Endothelial cell of umbilical vein (primary cell): ENCODE measurements around the gene GRID1. TPM values are rescaled to one million over a fixed set of nuclear protein-coding genes. Genes with fewer than 3 reads are reported as not detected.

Experiments
- BruUV-seq: library from RNA; stranded (reverse); fragments of 400-500 nt; replicated peaks from 2 replicates; lab custom pipeline; 2021; lab: Mats Ljungman, UMichigan
- CTCF ChIA-PET: fragments of 300-600, 350-600 bp; sonication (Branson Sonifier 250); formaldehyde crosslinking; loops from one replicate; lab custom pipeline; 2021; ENCODE audit warnings: antibody characterized with exemption, inconsistent platforms; lab: Charles Lee
- POLR2A ChIA-PET: fragments of 300-600, 350-600 bp; sonication (Branson Sonifier 250); formaldehyde crosslinking; loops from one replicate; lab custom pipeline; 2021; ENCODE audit warnings: antibody characterized with exemption, inconsistent platforms; lab: Charles Lee
- DNase-seq: peaks from one replicate; pipeline ENCODE4 v3.0.0-alpha.2; 2011; ENCODE audit warnings: low read depth, low spot score
- FAIRE-seq: peaks from 2 replicates; lab custom pipeline; 2011; peaks lifted over from hg19 to GRCh38; lab: Jason Lieb, UNC
- H2AFZ ChIP-seq: 2 replicates; pipeline ENCODE4 v1.6.0; 2012; ENCODE audit warnings: low read depth, low read length, control low read depth, inconsistent platforms
- H3K27ac ChIP-seq: 2 replicates; pipeline ENCODE4 v1.5.1; 2011; ENCODE audit warnings: low read depth, mild to moderate bottlenecking, control low read depth, low read length, moderate library complexity; ENCODE audit not compliant: insufficient read depth
- H3K27me3 ChIP-seq, 2 experiments: 2 replicates each; pipeline versions ENCODE4 v1.6.0 to v1.6.1; 2011; ENCODE audit warnings: low read length in 2 of 2, mixed read lengths in 1 of 2; ENCODE audit not compliant: control insufficient read depth in 2 of 2, insufficient read depth in 2 of 2
- H3K36me3 ChIP-seq, 2 experiments: 2 replicates in 1 of 2; 3 replicates in 1 of 2; pipeline ENCODE4 v1.5.1; 2011; ENCODE audit warnings: low read length in 2 of 2, mild to moderate bottlenecking in 1 of 2, moderate library complexity in 1 of 2; ENCODE audit not compliant: control insufficient read depth in 2 of 2, insufficient read depth in 2 of 2; ENCODE audit errors: extremely low read depth in 1 of 2
- H3K4me1 ChIP-seq: 3 replicates; pipeline ENCODE4 v1.5.1; 2011; ENCODE audit warnings: mild to moderate bottlenecking, low read length; ENCODE audit not compliant: control insufficient read depth, insufficient read depth; ENCODE audit errors: extremely low read depth
- H3K4me2 ChIP-seq: 2 replicates; pipeline ENCODE4 v1.6.1; 2011; ENCODE audit warnings: low read length, control low read depth, mixed read lengths; ENCODE audit not compliant: insufficient read depth
- H3K4me3 ChIP-seq, 3 experiments: fragments of 200-600 bp in 1 of 3; sonication (generic), shearing (Covaris generic) in 1 of 3; replicated peaks in 1 of 3; 2 replicates each; pipeline ENCODE4 v1.5.1; 2011 to 2016; ENCODE audit warnings: control low read depth in 3 of 3, low read length in 3 of 3, mild to moderate bottlenecking in 2 of 3, inconsistent platforms in 1 of 3, low read depth in 1 of 3, moderate library complexity in 1 of 3; ENCODE audit not compliant: insufficient read depth in 1 of 3
- H3K79me2 ChIP-seq: 2 replicates; pipeline ENCODE4 v1.6.0; 2012; ENCODE audit warnings: low read length, inconsistent platforms; ENCODE audit not compliant: control insufficient read depth, insufficient read depth
- H3K9ac ChIP-seq: replicated peaks from 2 replicates; pipeline ENCODE3; 2011; ENCODE audit warnings: low read length, control low read depth; ENCODE audit not compliant: insufficient read depth; ENCODE audit errors: extremely low read depth
- H3K9me1 ChIP-seq: replicated peaks from 3 replicates; pipeline ENCODE4 v1.6.0; 2011; ENCODE audit warnings: mild to moderate bottlenecking, low read length; ENCODE audit not compliant: control insufficient read depth, insufficient read depth; ENCODE audit errors: extremely low read depth
- H3K9me3 ChIP-seq: replicated peaks from 2 replicates; pipeline ENCODE4 v1.5.1; 2012; ENCODE audit warnings: low read length, inconsistent platforms; ENCODE audit not compliant: control insufficient read depth, insufficient read depth
- H4K20me1 ChIP-seq: replicated peaks from 2 replicates; pipeline ENCODE3; 2011; ENCODE audit warnings: mild to moderate bottlenecking, low read length; ENCODE audit not compliant: control insufficient read depth, insufficient read depth; ENCODE audit errors: extremely low read depth
- CTCF ChIP-seq, 2 donors: IDR thresholded peaks; 1 replicate in 1 of 2; 2 replicates in 1 of 2; pipeline ENCODE4 v1.5.1; 2011; ENCODE audit warnings: low read length in 2 of 2, mild to moderate bottlenecking in 2 of 2, moderate library complexity in 2 of 2, control low read depth in 1 of 2, inconsistent platforms in 1 of 2, low read depth in 1 of 2; ENCODE audit not compliant: insufficient read depth in 1 of 2; ENCODE audit errors: extremely low read depth in 1 of 2
- EZH2 ChIP-seq: IDR thresholded peaks from 2 replicates; pipeline ENCODE4 v1.6.1; 2012; ENCODE audit warnings: borderline replicate concordance, low read depth, mild to moderate bottlenecking, moderate library complexity, low read length, inconsistent platforms; ENCODE audit not compliant: severe bottlenecking
- FOS ChIP-seq: IDR thresholded peaks from 2 replicates; pipeline ENCODE4 v1.6.1; 2011; ENCODE audit warnings: mild to moderate bottlenecking, low read length, moderate library complexity, borderline replicate concordance; ENCODE audit not compliant: insufficient read depth
- GATA2 ChIP-seq: IDR thresholded peaks from 2 replicates; pipeline ENCODE4 v1.7.0; 2011; ENCODE audit warnings: low read depth, mild to moderate bottlenecking, moderate library complexity, mixed read lengths, low read length; ENCODE audit not compliant: insufficient read length, insufficient read depth
- JUN ChIP-seq: IDR thresholded peaks from 2 replicates; pipeline ENCODE4 v1.6.1; 2011; ENCODE audit warnings: borderline replicate concordance, low read depth; ENCODE audit not compliant: insufficient read length, insufficient read depth
- MAX ChIP-seq: IDR thresholded peaks from 2 replicates; pipeline ENCODE4 v1.6.1; 2011; ENCODE audit not compliant: insufficient read depth, insufficient read length
- MYC ChIP-seq: IDR thresholded peaks from one replicate; pipeline ENCODE4 v1.6.1; 2011; ENCODE audit warnings: mild to moderate bottlenecking, low read depth, low read length
- POLR2A ChIP-seq: IDR thresholded peaks from 2 replicates; pipeline ENCODE4 v1.6.1; 2012; ENCODE audit warnings: low read depth, mild to moderate bottlenecking, control low read depth, low read length
- POLR2AphosphoS5 ChIP-seq: IDR thresholded peaks from 2 replicates; pipeline ENCODE4 v1.6.1; 2012; ENCODE audit warnings: low read depth, mild to moderate bottlenecking, control low read depth, low read length, moderate library complexity; ENCODE audit not compliant: insufficient read depth
- dilution Hi-C: fragments of 300-500 bp; cut with MboI; formaldehyde crosslinking; loops from one replicate; pipeline ENCODE4 v1.15.0; 2019; ENCODE audit warnings: low sequenced_read_pairs; ENCODE audit not compliant: extremely low pct_ligation_motif_present
- intact Hi-C: fragments of 100-400 bp; cut with micrococcal nuclease; formaldehyde crosslinking; loops from one replicate; pipeline ENCODE4 v1.10.0; 2022
- polyA plus RNA-seq, 4 experiments: library from polyadenylated mRNA; depleted of rRNA in 3 of 4; stranded (reverse) in 3 of 4; unstranded in 1 of 4; fragments of >200 nt; gene quantifications; 2 replicates each; pipeline versions ENCODE4 v1.2.1 to v1.2.3, GENCODE V29; 2011 to 2012; ENCODE audit warnings: missing spikeins in 1 of 4
- total RNA-seq: library from RNA; stranded (reverse); gene quantifications from 2 replicates; pipeline ENCODE4 v1.2.3, GENCODE V29; 2021

The GRID1 gene
- total and polyA plus RNA-seq, 2 donors (not counting 3 experiments of a cell fraction or from before 2014, with no cell fraction given): not detected

GRCh38 chr10:86075512-86075911, 291.1 kb downstream of the GRID1 start:
- intact Hi-C loops: no loop called here
- H3K4me2 ChIP-seq: no peak overlapping the region
- no peaks in the 10 kb centered on the region for H3K9me1 ChIP-seq
- no peaks in the 10 kb centered on the region for H3K36me3 ChIP-seq
- no peak for DNase-seq
- no peak overlapping the region for H2AFZ ChIP-seq
- BruUV-seq: no TSS peak
- H3K9me3 ChIP-seq: no peaks in the 10 kb centered on the region
- no peak overlapping the region for H3K9ac ChIP-seq
- H3K79me2 ChIP-seq: no peaks in the 10 kb centered on the region
- H4K20me1 ChIP-seq: no peaks in the 10 kb centered on the region
- ChIA-PET POLR2A (no interaction called here), CTCF (no interaction called here)
- no peaks in the 10 kb centered on the region for H3K4me1 ChIP-seq
- TF ChIP-seq GATA2 (no peak), JUN (no peak), CTCF (IDR thresholded peaks at IDR 0.05; ENCODE audit: extremely low read depth in 1 of 2, insufficient read depth in 1 of 2, low read depth in 1 of 2, low read length in 2 of 2) (no peak), POLR2AphosphoS5 (no peak), MYC (no peak), FOS (no peak), MAX (no peak), POLR2A (no peak), EZH2 (no peak)
- no peak overlapping the region for H3K27ac ChIP-seq
- dilution Hi-C loops: no loop called here
- H3K4me3 ChIP-seq: no peak overlapping the region
- no peak for FAIRE-seq
- no peaks in the 10 kb centered on the region for H3K27me3 ChIP-seq
